Heart left ventricle (tissue), 16 donors: ENCODE data around the gene DEPDC5. TPM values are rescaled to one million over a fixed set of nuclear protein-coding genes. Genes with fewer than 3 reads are reported as not detected.

ENCODE experiments used
- ATAC-seq, 4 donors: fragments of 200-7000 bp; cut with Tn5 transposase; one replicate each; pipeline ENCODE4 v1.9.1; 2020 to 2022; ENCODE audit warnings: moderate library complexity in 4 of 4, mild to moderate bottlenecking in 3 of 4, moderate number of reproducible peaks in 1 of 4
- DNase-seq, 5 donors: peaks; one replicate each; pipeline ENCODE4 v3.0.0-alpha.2; 2020
- H3K27ac ChIP-seq, 12 donors: fragments of 200-600 bp; sonication (generic) in 4 of 12; one replicate each; pipeline versions ENCODE4 v1.5.0 to v1.8.0; 2016 to 2022; ENCODE audit warnings: mild to moderate bottlenecking in 2 of 12
- H3K27me3 ChIP-seq, 9 donors: fragments of 200-600 bp; sonication (generic) in 2 of 9; one replicate each; pipeline versions ENCODE4 v1.5.1 to v1.8.0; 2016 to 2022; ENCODE audit warnings: mild to moderate bottlenecking in 3 of 9
- H3K36me3 ChIP-seq, 9 donors: fragments of 200-600 bp; sonication (generic) in 2 of 9; one replicate each; pipeline versions ENCODE4 v1.5.0 to v1.8.0; 2018 to 2022; ENCODE audit warnings: mild to moderate bottlenecking in 2 of 9
- H3K4me1 ChIP-seq, 12 donors: fragments of 200-600 bp; sonication (generic) in 4 of 12; one replicate each; pipeline versions ENCODE4 v1.5.0 to v1.8.0; 2016 to 2022; ENCODE audit warnings: mild to moderate bottlenecking in 3 of 12
- H3K4me3 ChIP-seq, 12 donors: fragments of 200-600 bp; sonication (generic) in 4 of 12; one replicate each; pipeline versions ENCODE4 v1.5.0 to v1.8.0; 2017 to 2022; ENCODE audit warnings: mild to moderate bottlenecking in 9 of 12, moderate library complexity in 4 of 12
- H3K9me3 ChIP-seq, 12 donors: fragments of 200-600 bp; sonication (generic) in 4 of 12; one replicate each; pipeline versions ENCODE4 v1.5.0 to v1.8.0; 2016 to 2022; ENCODE audit warnings: mild to moderate bottlenecking in 1 of 12
- POLR2A ChIP-seq, 2 donors: fragments of 450-650 bp; IDR thresholded peaks; one replicate each; pipeline ENCODE4 v1.6.1; 2017; ENCODE audit warnings: antibody characterized with exemption in 2 of 2, mild to moderate bottlenecking in 2 of 2, moderate library complexity in 2 of 2
- WGBS, 4 donors: extraction: QIAGEN DNeasy Blood & Tissue Kit in 2 of 4; methylation state at CpG; one replicate each; pipeline versions ENCODE4 v1.1.5 to v1.1.7; 2013 to 2018; 5-methylcytosine and 5-hydroxymethylcytosine counted together
- intact Hi-C, 10 donors: fragments of 100-400 bp; cut with DNase I; formaldehyde crosslinking; loops; one replicate each; pipeline versions ENCODE4 v1.11.1 to v1.14.2; 2022
- polyA plus RNA-seq, 2 donors: library from polyadenylated mRNA; stranded (reverse); fragments of 200-250 nt; gene quantifications; one replicate each; pipeline ENCODE4 v1.2.3, GENCODE V29; 2013
- total RNA-seq, 9 donors: library from RNA; depleted of rRNA in 2 of 9; stranded (reverse); fragments of >200 nt in 2 of 9; fragmentation: NEBNext Ultra II Directional in 3 of 9; extraction: Animal tissue kit (Norgen Biotek cat#: 25700) in 3 of 9; gene quantifications; one replicate each; pipeline versions ENCODE4 v1.1.0 to v1.2.4, GENCODE V29; 2016 to 2023
- TF ChIP-seq, protein P1 (sequence below), 12 donors: fragments of 200-600 bp; sonication (generic) in 4 of 12; IDR thresholded peaks; one replicate each; pipeline versions ENCODE4 v1.5.0 to v1.8.0; 2018 to 2022; ENCODE audit warnings: antibody characterized with exemption in 12 of 12, mild to moderate bottlenecking in 5 of 12
- donor health status: ischemic (EF 13 %, LVEDD 7.1; RV severe dilation, severe dysfunction).
- donor health status: healthy with polysubstance abuse.
- donor health status: DM: no; HTN: yes; CAD: no.
- donor health status: DM: no; HTN: no; CAD: no.
- donor health status: ischemic (EF 25% LVEDD 6.9; RV normal size, moderate dysfunction).
- donor health status: ischemic (EF 25% LVEDD 5.7; RV mildly dilated, moderate dysfunction).
- donor health status: healthy.
- donor health status: DM: yes; HTN: yes; CAD: no.
- donor health status: ischemic (EF 35%, LVEDD 5.7; RV mildly dilated, moderate dysfunction).
- donor health status: nonischemic (EF 11% LVEDD 7.7; RV severe dilation, severe dysfunction).
- donor health status: DM: yes; HTN: yes; CAD: no.
- donor health status: PGD.
- donor health status: ischemic (EF 29% LVEDD 5.4; RV normal size, mild dysfunction).
- donor health status: nonischemic (EF 23%, LVEDD 6.1; RV moderate dilation, normal function).

Gene DEPDC5
- total and polyA plus RNA-seq, 11 donors, result 5.7 to 21.4 (median 10.4) TPM

DNA sequence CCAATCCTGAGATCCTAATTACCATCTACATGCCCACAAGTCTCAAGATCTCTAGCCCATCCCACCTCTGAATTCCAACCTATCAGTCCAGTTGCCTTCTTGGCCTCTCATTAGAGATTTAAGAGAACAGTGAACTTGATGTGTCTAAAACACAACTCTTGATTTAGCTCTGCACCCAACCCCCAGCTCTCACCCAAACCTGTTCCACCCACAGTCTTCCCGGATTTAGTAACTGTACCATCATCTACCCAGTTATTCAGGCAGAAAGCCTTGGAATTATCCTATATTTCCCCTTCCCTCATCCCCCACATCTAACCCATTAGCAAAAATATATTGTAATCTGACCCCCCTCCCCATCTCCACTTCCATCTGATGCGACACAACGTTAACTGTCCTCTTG is 166.5 kb downstream of the DEPDC5 start:
- intact Hi-C loops, result no loop called here
- Histone ChIP-seq H3K36me3 (no peaks in the 10 kb centered on the region), H3K27ac (no peak overlapping the region), H3K4me1 (peaks cover 0 to 71% (median 0%) of the 10 kb centered on the region in 12 donors), H3K27me3 (no peaks in the 10 kb centered on the region), H3K4me3 (no peak overlapping the region), H3K9me3 (no peaks in the 10 kb centered on the region)
- ATAC-seq, result no peak
- TF ChIP-seq, protein P1, sequence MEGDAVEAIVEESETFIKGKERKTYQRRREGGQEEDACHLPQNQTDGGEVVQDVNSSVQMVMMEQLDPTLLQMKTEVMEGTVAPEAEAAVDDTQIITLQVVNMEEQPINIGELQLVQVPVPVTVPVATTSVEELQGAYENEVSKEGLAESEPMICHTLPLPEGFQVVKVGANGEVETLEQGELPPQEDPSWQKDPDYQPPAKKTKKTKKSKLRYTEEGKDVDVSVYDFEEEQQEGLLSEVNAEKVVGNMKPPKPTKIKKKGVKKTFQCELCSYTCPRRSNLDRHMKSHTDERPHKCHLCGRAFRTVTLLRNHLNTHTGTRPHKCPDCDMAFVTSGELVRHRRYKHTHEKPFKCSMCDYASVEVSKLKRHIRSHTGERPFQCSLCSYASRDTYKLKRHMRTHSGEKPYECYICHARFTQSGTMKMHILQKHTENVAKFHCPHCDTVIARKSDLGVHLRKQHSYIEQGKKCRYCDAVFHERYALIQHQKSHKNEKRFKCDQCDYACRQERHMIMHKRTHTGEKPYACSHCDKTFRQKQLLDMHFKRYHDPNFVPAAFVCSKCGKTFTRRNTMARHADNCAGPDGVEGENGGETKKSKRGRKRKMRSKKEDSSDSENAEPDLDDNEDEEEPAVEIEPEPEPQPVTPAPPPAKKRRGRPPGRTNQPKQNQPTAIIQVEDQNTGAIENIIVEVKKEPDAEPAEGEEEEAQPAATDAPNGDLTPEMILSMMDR (IDR thresholded peaks at IDR 0.05), result no peak
- no peak for TF ChIP-seq POLR2A (IDR thresholded peaks at IDR 0.05)
- WGBS, 4 donors, result 87 to 94% (median 93%) methylated on average over 3 of the region's 3 CpGs
- DNase-seq, result no peak

DNA sequence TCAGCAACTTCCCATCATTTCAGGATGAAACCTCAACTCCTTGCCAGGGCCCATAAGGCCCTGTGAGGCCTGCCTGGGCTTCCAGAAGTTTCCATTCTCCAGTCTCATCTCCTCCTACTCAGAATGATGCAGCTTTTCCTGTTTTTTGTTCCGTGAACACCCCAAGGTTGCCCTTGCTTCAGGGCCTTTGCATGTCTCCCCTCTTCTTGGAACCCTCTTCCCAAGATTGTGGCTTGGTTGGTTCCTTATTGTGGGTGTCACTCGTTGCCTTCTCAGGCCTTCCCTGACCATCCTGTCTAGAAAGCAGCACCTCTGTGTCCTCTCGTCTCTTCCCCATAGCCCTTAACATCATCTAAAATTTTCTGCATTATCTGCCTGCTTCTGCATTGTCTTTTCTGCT is 167.3 kb downstream of the DEPDC5 start:
- TF ChIP-seq POLR2A (IDR thresholded peaks at IDR 0.05), result no peak
- TF ChIP-seq, protein P1 (IDR thresholded peaks at IDR 0.05), result no peak
- no peak for DNase-seq

DNA sequence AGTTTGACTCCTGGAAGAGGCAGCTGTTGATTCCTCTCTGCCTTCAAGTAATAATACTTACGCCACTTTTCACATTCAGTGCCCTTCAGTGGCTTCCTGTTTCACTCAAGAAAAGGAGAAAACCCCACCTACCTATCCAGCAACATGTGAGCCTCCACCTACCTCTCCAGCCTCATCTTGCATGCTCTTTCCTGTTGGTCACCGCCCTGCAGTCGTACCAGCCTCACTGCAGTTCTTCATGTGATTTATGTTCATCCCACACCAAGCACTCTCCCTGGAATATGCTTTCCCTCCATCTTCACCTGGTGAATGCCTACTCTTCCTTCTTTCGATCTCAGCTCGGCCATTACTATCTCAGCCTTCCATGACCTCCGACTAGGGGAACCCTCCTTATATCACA is 168.7 kb downstream of the DEPDC5 start:
- intact Hi-C loops, result no loop called here
- 86 to 87% (median 86%) methylated on average over 6 of the region's 6 CpGs for WGBS, 4 donors
- ATAC-seq (no peak), DNase-seq (no peak)
- H3K27ac ChIP-seq, result peak overlapping the region in 2 of 12 donors; percentile 5 to 87
- H3K36me3 ChIP-seq, result no peaks in the 10 kb centered on the region
- H3K27me3 ChIP-seq, result no peaks in the 10 kb centered on the region
- H3K9me3 ChIP-seq, result no peaks in the 10 kb centered on the region
- peaks cover 0 to 58% (median 0%) of the 10 kb centered on the region in 12 donors for H3K4me1 ChIP-seq
- no peak for TF ChIP-seq POLR2A (IDR thresholded peaks at IDR 0.05)
- TF ChIP-seq, protein P1 (IDR thresholded peaks at IDR 0.05), result no peak
- no peak overlapping the region for H3K4me3 ChIP-seq

More for the DNA sequence above, 167.3 kb downstream of the DEPDC5 start:
- WGBS, 4 donors, result 77 to 89% (median 84%) methylated on average over 3 of the region's 3 CpGs
- intact Hi-C loops, result no loop called here
- H3K4me1 ChIP-seq, result peaks cover 0 to 71% (median 0%) of the 10 kb centered on the region in 12 donors
- no peaks in the 10 kb centered on the region for H3K27me3 ChIP-seq
- no peaks in the 10 kb centered on the region for H3K36me3 ChIP-seq
- H3K4me3 ChIP-seq, result no peak overlapping the region
- ATAC-seq, result no peak
- no peaks in the 10 kb centered on the region for H3K9me3 ChIP-seq
- H3K27ac ChIP-seq, result no peak overlapping the region

DNA sequence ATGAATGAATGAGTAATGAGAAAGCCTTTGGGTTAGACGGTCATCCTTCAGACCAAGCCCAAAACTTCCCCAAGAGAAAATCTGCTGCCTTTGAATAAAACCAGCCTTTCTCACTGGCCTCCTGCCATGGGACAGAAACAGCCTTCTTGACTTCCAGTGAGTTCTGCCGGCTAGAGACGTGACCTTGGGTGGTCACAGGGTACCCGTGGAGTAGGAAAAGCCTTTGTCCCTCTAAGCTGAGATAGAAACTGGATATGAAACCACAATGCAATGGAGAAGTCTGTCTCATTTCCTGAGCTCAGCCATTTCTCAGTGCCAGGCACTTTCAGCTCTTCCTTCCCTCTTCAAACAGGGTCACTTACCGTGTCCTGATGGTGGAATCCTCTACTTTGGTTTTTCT is 169.3 kb downstream of the DEPDC5 start:
- no peak for TF ChIP-seq POLR2A (IDR thresholded peaks at IDR 0.05)
- TF ChIP-seq, protein P1 (IDR thresholded peaks at IDR 0.05), result no peak

More for the DNA sequence above, 169.3 kb downstream of the DEPDC5 start:
- DNase-seq, result peak in 4 of 5 donors; percentile 49 to 77 (median 58)
- intact Hi-C loops, result no loop called here
- no peak overlapping the region for H3K4me3 ChIP-seq
- H3K36me3 ChIP-seq, result no peaks in the 10 kb centered on the region
- H3K27me3 ChIP-seq, result no peaks in the 10 kb centered on the region
- 33 to 36% (median 35%) methylated on average over 5 of the region's 5 CpGs for WGBS, 4 donors
- H3K4me1 ChIP-seq, result peaks cover 0 to 52% (median 0%) of the 10 kb centered on the region in 12 donors
- ATAC-seq, result peak; percentile 47 to 70 (median 60)
- peak overlapping the region in 2 of 12 donors; percentile 22 to 87 for H3K27ac ChIP-seq
- no peaks in the 10 kb centered on the region for H3K9me3 ChIP-seq
